Endodermal cell (in vitro differentiated cells): ENCODE results near the gene TNFRSF8. TPM values are rescaled to one million over a fixed set of nuclear protein-coding genes. Genes with fewer than 3 reads are reported as not detected.

ENCODE experiments used
- DNase-seq: peaks from one replicate; pipeline ENCODE4 v3.0.0-alpha.2; 2017
- H3K27ac ChIP-seq: 2 replicates; pipeline ENCODE4 v1.5.1; 2013; ENCODE audit warnings: mild to moderate bottlenecking, low read depth, low read length, moderate library complexity
- H3K27me3 ChIP-seq: 2 replicates; pipeline ENCODE4 v1.6.1; 2013; ENCODE audit warnings: mild to moderate bottlenecking, low read length, moderate library complexity; ENCODE audit not compliant: insufficient read depth, control insufficient read depth, poor library complexity, severe bottlenecking
- H3K36me3 ChIP-seq: 2 replicates; pipeline ENCODE4 v1.7.0; 2013; ENCODE audit warnings: mild to moderate bottlenecking, low read length, moderate library complexity; ENCODE audit not compliant: control insufficient read depth, insufficient read depth
- H3K4me1 ChIP-seq: one replicate; pipeline ENCODE4 v1.7.0; 2013; ENCODE audit warnings: low read length; ENCODE audit not compliant: control insufficient read depth, insufficient read depth
- H3K4me3 ChIP-seq: 2 replicates; pipeline ENCODE4 v1.5.1; 2013; ENCODE audit warnings: mild to moderate bottlenecking, low read length, moderate library complexity
- H3K9ac ChIP-seq: 2 replicates; pipeline ENCODE4 v1.6.1; 2013; ENCODE audit warnings: mild to moderate bottlenecking, low read length, moderate library complexity; ENCODE audit not compliant: poor library complexity, severe bottlenecking; ENCODE audit errors: extremely low read depth
- H3K9me3 ChIP-seq: 2 replicates; pipeline ENCODE4 v1.6.1; 2013; ENCODE audit warnings: mild to moderate bottlenecking, low read length, moderate library complexity; ENCODE audit not compliant: control insufficient read depth
- H3K27ac Mint-ChIP-seq: 2 replicates; pipeline ENCODE4 v1.8.0; 2020; ENCODE audit warnings: mixed read lengths
- H3K27me3 Mint-ChIP-seq: 2 replicates; pipeline ENCODE4 v1.8.0; 2021; ENCODE audit warnings: mild to moderate bottlenecking, mixed read lengths; ENCODE audit not compliant: insufficient read depth
- H3K36me3 Mint-ChIP-seq: 2 replicates; pipeline ENCODE4 v1.8.0; 2020; ENCODE audit warnings: low read depth, mixed read lengths
- H3K4me1 Mint-ChIP-seq: 2 replicates; pipeline ENCODE4 v1.8.0; 2020; ENCODE audit warnings: mixed read lengths
- H3K4me3 Mint-ChIP-seq: 2 replicates; pipeline ENCODE4 v1.8.0; 2020; ENCODE audit warnings: mild to moderate bottlenecking, moderate library complexity, mixed read lengths
- H3K9me3 Mint-ChIP-seq: 2 replicates; pipeline ENCODE4 v1.8.0; 2020; ENCODE audit warnings: mild to moderate bottlenecking, mixed read lengths
- CTCF ChIP-seq: fragments of 200-600 bp; sonication (generic); conservative IDR thresholded peaks from 2 replicates; pipeline ENCODE4 v1.5.0; 2021; ENCODE audit warnings: antibody characterized with exemption, mild to moderate bottlenecking
- WGBS, 2 experiments: methylation state at CpG; one replicate each; pipeline versions ENCODE4 v1.1.5 to v1.1.7; 2013; ENCODE audit warnings: missing lambda C conversion rate in 2 of 2, mixed read lengths in 1 of 2; ENCODE audit not compliant: insufficient coverage in 1 of 2, insufficient read length in 1 of 2; 5-methylcytosine and 5-hydroxymethylcytosine counted together
- total RNA-seq, 2 donors: library from RNA; stranded (reverse); fragmentation: NEBNext Ultra II Directional in 1 of 2; extraction: Animal tissue kit (Norgen Biotek cat#: 25700) in 1 of 2; gene quantifications; 2 replicates in 1 of 2; 3 replicates in 1 of 2; pipeline ENCODE4 v1.2.1, GENCODE V29; 2021

Gene TNFRSF8
- total RNA-seq, 2 donors from 2014 or later, result 0.69 to 2.3 TPM

- WGBS, 2 experiments, result 89 to 94% methylated on average over 3 to 5 of the region's 5 CpGs
- Histone ChIP-seq H3K36me3 (no peaks in the 10 kb centered on the region), H3K9me3 (no peaks in the 10 kb centered on the region), H3K4me3 (no peak overlapping the region), H3K4me1 (no peaks in the 10 kb centered on the region), H3K27me3 (peaks cover 32% of the 10 kb centered on the region), H3K9ac (no peak overlapping the region), H3K27ac (no peak overlapping the region)
- Mint-ChIP-seq H3K4me1 (peaks cover 7% of the 10 kb centered on the region), H3K9me3 (no peaks in the 10 kb centered on the region), H3K27ac (no peak overlapping the region), H3K36me3 (no peaks in the 10 kb centered on the region), H3K27me3 (peaks cover 46% of the 10 kb centered on the region), H3K4me3 (no peak overlapping the region)
- no peak for DNase-seq
- no peak for TF ChIP-seq CTCF
These were observed 101.1 kb downstream of the TNFRSF8 start for GRCh38 chr1:12164210-12164609.

GRCh38 chr1:12165342-12165741, 102.2 kb downstream of the TNFRSF8 start:
- TF ChIP-seq CTCF, result no peak
- Mint-ChIP-seq H3K36me3 (no peaks in the 10 kb centered on the region), H3K9me3 (no peaks in the 10 kb centered on the region), H3K4me1 (peaks cover 7% of the 10 kb centered on the region), H3K27me3 (peaks cover 55% of the 10 kb centered on the region), H3K4me3 (no peak overlapping the region), H3K27ac (no peak overlapping the region)
- no peak for DNase-seq
- Histone ChIP-seq H3K9ac (no peak overlapping the region), H3K9me3 (no peaks in the 10 kb centered on the region), H3K4me3 (no peak overlapping the region), H3K36me3 (no peaks in the 10 kb centered on the region), H3K27ac (no peak overlapping the region), H3K27me3 (peaks cover 43% of the 10 kb centered on the region), H3K4me1 (no peaks in the 10 kb centered on the region)
- WGBS, 2 experiments, result 86 to 95% methylated on average over 3 to 4 of the region's 4 CpGs

- Histone ChIP-seq H3K27me3 (peaks cover 43% of the 10 kb centered on the region), H3K9me3 (no peaks in the 10 kb centered on the region), H3K9ac (no peak within 1 kb of the TSS), H3K36me3 (no peaks in the 10 kb centered on the region), H3K4me3 (no peak within 1 kb of the TSS), H3K27ac (no peak within 1 kb of the TSS), H3K4me1 (no peaks in the 10 kb centered on the region)
- peaks cover 55% of the 10 kb centered on the region for H3K27me3 Mint-ChIP-seq
- TF ChIP-seq CTCF, result no peak
- peaks cover 7% of the 10 kb centered on the region for H3K4me1 Mint-ChIP-seq
- H3K36me3 Mint-ChIP-seq, result no peaks in the 10 kb centered on the region
- H3K9me3 Mint-ChIP-seq, result no peaks in the 10 kb centered on the region
- peak within 1 kb of the TSS; percentile 29 for H3K4me3 Mint-ChIP-seq
- WGBS, 2 experiments, result 25 to 42% methylated on average over 27 to 79 of the region's 79 CpGs
- DNase-seq, result peak; percentile 89
- no peak within 1 kb of the TSS for H3K27ac Mint-ChIP-seq
These were observed 103.9 kb downstream of the TNFRSF8 start, which contains the start of gene TNFRSF1B for GRCh38 chr1:12166834-12167492. TSS of gene TNFRSF1B (plus strand) at chr1:12166991. CDS start at chr1:12167092, 101 bp downstream.
